Activated CD8-positive, alpha-beta memory T cell treated with anti-CD3 and anti-CD28 coated beads for 24 hours (primary cell): ENCODE results near the gene TNC.
"Not testable (repeated sequence)": the region's sequence is repeated elsewhere in the genome, so short reads cannot be mapped to it uniquely, and the experiment has no call there.

Experiments used
- DNase-seq: peaks from one replicate; pipeline ENCODE4 v3.0.0-alpha.2; 2020

The TNC gene

GRCh38 chr9:115133649-115134048 lies 15.7 kb upstream of the TNC start:
- no peak for DNase-seq

GRCh38 chr9:115132648-115133047 lies 14.7 kb upstream of the TNC start:
- DNase-seq: no peak

- no peak for DNase-seq
Observed at GRCh38 chr9:115130176-115130575, 12.2 kb upstream of the TNC start.

GRCh38 chr9:115128726-115129125 lies 10.8 kb upstream of the TNC start:
- DNase-seq: not testable (repeated sequence)

- DNase-seq: no peak
Observed at GRCh38 chr9:115127191-115127817, 9.3 kb upstream of the TNC start.

GRCh38 chr9:115126404-115126803 lies 8.4 kb upstream of the TNC start:
- no peak for DNase-seq

- no peak for DNase-seq
Observed at GRCh38 chr9:115122937-115123336, 5.0 kb upstream of the TNC start.

- DNase-seq: no peak
Observed at GRCh38 chr9:115121181-115121580, 3.2 kb upstream of the TNC start.

GRCh38 chr9:115118879-115119218 lies 892 bp upstream of the TNC start:
- DNase-seq: no peak

- DNase-seq: no peak
Observed at GRCh38 chr9:115116421-115117284, 1.3 kb downstream of the TNC start.

GRCh38 chr9:115115924-115116323 lies 2.0 kb downstream of the TNC start:
- no peak for DNase-seq

GRCh38 chr9:115115117-115115880 lies 2.7 kb downstream of the TNC start:
- no peak for DNase-seq

GRCh38 chr9:115114546-115114945 lies 3.4 kb downstream of the TNC start:
- DNase-seq: no peak

GRCh38 chr9:115114084-115114483 lies 3.9 kb downstream of the TNC start:
- DNase-seq: no peak

GRCh38 chr9:115111874-115112273 lies 6.1 kb downstream of the TNC start:
- DNase-seq: no peak

GRCh38 chr9:115109486-115109885 lies 8.5 kb downstream of the TNC start:
- DNase-seq: no peak

GRCh38 chr9:115107701-115108100 lies 10.3 kb downstream of the TNC start:
- DNase-seq: no peak

- no peak for DNase-seq
Observed at GRCh38 chr9:115106642-115107041, 11.3 kb downstream of the TNC start.

GRCh38 chr9:115106001-115106400 lies 12.0 kb downstream of the TNC start:
- DNase-seq: no peak

- DNase-seq: no peak
Observed at GRCh38 chr9:115104908-115105307, 13.0 kb downstream of the TNC start.

- DNase-seq: no peak
Observed at GRCh38 chr9:115103746-115104477, 14.0 kb downstream of the TNC start.

GRCh38 chr9:115099901-115100300 lies 18.1 kb downstream of the TNC start:
- DNase-seq: no peak
